ENCODE measurements around the gene ADRB2.
"Not testable (repeated sequence)": the region's sequence is repeated elsewhere in the genome, so short reads cannot be mapped to it uniquely, and the experiment has no call there.

Gene ADRB2

GRCh38 chr5:148855249-148856008, 29.0 kb downstream of the ADRB2 start:
- DNase-seq = no peak

- no peak for DNase-seq
Observed at GRCh38 chr5:148856009-148856367, 29.6 kb downstream of the ADRB2 start.

DNA sequence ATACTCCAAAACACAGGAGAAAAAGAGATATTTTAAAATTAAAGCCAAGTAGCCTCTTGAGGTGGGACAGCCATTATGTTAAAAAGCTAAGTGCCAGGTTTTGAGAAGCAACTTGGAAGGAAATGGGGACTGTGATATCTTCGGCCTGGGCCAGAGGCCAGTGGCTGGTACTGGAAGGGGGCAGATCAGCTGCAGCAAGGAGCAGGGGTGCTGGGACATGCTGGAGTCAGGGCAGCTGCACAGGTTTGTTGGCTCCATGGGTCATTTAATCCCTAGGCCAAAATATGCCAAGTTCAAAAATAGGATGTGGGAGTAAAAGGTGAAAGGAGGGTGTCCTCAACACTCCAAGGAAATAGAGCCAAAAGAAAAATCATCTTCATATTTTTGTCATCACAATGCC, 30.0 kb downstream of the ADRB2 start:
- DNase-seq = peak in 1 of 56 donors; percentile 38

DNA sequence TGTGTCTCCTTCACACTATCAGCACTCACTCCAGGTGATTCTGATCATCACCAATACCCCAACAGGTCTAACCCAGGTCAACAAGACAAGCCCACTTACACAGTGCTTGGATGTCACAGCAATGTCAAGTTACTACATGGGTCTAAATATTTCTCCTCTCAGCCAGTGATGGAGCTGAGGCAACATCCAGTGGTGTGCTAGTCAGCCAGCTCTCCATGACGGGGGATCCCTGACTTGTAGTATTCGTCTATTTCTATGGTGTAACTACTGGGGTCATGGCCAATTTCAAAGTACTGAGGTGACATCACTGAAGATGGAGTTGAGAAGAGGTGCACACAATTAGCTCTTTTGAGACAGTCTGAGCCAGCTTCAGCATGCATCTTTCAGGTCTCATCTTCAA, 31.1 kb downstream of the ADRB2 start:
- no peak for DNase-seq

GRCh38 chr5:148858106-148858505, 31.7 kb downstream of the ADRB2 start:
- no peak for DNase-seq

DNA sequence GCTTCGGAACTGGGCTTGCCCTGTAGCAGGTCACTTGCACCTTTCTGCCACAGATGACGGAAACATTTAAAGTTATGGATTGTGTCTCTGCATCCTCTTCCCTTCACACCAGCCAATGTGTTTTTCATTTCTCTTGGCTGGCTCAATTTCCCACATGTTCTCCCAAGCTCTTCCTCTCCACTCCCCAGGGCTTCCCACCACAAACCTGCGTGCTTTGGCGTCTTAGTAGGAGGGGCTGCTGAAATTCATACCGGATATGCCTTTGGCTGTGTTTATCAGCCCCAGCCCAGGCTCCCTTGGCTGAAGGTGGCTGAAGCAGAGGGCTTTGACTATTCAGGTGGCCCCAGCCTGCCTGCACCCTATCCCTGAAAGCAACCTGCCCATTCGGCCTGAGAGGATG, 32.1 kb downstream of the ADRB2 start:
- no peak for DNase-seq

GRCh38 chr5:148859703-148860102, 33.3 kb downstream of the ADRB2 start:
- no peak for DNase-seq

GRCh38 chr5:148860599-148860998, 34.2 kb downstream of the ADRB2 start:
- no peak for DNase-seq

DNA sequence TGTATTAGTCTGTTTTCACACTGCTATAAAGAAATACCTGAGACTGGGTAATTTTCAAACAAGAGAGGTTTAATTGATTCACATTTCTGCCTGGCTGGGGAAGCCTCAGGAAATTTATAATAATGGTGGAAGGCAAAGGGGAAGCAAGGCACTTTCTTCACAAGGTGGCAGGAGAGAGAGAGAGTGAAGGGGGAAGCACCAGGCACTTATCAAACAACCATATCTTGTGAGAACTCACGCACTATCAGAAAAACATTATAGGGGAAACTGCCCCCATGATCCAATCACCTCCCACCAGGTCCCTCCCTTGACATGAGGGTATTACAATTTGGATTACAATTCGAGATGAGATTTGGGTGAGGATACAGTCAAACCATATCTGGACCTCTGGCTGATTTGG, 34.7 kb downstream of the ADRB2 start:
- DNase-seq = no peak

DNA sequence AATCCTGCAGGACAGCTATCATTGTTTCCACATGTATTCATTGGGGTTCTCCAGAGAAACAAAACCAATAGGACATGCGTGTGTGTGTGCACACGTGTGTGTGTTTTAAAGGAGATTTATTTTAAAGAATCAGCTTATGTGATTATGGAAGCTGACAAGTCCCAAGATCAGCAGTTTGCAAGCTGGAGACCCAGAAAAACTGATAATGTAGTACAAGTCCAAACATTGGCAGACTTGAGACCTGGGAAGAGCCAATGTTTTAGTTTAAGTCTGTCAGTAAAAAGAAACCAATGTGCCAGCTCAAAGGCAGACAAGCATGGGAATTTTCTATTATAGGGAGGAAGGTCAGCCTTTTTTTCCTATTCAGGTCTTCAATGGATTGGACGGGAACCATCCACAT, 35.3 kb downstream of the ADRB2 start:
- no peak for DNase-seq

DNA sequence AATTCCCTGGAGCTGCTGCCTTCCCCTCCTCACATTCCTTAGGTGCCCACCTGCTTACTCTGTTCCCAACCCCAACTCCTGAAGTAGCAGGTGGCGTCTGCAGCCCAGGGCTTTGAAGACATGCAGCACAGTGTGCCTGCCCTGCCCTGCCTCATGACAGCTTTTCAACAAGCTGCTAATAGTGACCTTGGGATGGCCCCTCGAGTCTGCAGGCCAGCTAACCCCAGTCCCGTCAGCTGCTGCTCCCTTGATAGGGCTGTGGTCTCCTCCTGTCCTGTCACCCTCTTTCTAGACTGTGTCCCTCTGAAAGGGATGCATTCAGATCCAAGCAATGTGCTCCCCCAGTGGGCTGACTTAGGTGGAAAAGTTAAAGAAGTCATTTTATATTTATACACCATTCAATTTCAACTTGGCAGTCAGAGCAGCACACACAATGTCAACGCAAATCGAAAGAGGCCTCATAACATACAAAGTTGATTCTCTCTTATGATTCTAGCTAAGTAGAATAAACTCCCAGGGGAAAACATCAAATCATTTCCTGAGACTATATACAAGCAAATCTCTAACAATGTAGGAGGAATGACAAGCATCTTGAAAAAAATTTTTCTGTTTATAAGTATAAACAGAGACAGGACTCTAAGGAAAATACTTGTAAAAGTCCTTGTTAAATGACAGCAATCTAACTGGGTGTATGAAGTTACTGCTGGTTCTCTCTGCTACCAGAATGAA, 37.9 kb downstream of the ADRB2 start:
- no peak for DNase-seq

GRCh38 chr5:148866024-148866423, 39.6 kb downstream of the ADRB2 start:
- no peak for DNase-seq

- no peak for DNase-seq
Observed at GRCh38 chr5:148873120-148873519, 46.7 kb downstream of the ADRB2 start.

GRCh38 chr5:148873690-148874485, 47.5 kb downstream of the ADRB2 start:
- no peak for DNase-seq

DNA sequence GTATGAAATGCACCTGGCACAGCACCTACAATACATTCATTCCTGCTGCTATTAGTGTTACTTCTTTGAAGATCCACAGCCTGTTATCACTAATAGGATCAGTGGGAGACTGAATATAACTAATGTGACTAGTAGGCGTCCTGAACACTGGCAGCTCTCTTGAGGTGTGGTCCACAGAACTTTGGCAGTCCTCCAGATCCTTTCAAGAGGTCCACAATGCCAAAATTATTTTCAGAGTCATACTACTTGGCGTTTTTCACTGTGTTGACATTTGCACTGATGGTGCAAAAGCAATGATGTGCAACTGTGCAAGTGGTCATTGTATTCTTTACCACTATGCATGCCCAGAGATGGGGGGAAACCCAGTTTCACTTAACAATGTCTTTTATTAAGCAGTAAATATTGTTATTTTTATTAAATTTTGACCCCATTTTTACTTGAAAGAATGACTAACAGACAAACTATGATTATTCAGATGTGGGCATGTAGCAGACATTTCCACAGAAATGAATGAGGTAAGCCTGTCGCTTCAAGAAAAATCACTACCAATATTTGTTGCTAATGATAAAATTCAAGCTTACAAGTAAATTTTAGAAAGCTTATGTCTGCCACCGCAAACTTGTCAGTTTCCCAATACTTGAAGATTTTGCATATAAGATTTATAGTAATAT, 48.9 kb downstream of the ADRB2 start:
- DNase-seq = peak in 1 of 56 donors; percentile 3

GRCh38 chr5:148877436-148877835, 51.0 kb downstream of the ADRB2 start:
- DNase-seq = not testable (repeated sequence)
